Stimulated activated CD4-positive, alpha-beta T cell treated with anti-CD3 and anti-CD28 coated beads, Interleukin-1b, Interleukin-23, amount 100 ng/mL, for 48 hours (primary cell): Measurements from ENCODE around the gene AGO3.
"Not testable (repeated sequence)": the region's sequence is repeated elsewhere in the genome, so short reads cannot be mapped to it uniquely, and the experiment has no call there.

Experiments used
- DNase-seq: peaks from one replicate; pipeline ENCODE4 v3.0.0-alpha.2; 2020

Gene AGO3

DNA sequence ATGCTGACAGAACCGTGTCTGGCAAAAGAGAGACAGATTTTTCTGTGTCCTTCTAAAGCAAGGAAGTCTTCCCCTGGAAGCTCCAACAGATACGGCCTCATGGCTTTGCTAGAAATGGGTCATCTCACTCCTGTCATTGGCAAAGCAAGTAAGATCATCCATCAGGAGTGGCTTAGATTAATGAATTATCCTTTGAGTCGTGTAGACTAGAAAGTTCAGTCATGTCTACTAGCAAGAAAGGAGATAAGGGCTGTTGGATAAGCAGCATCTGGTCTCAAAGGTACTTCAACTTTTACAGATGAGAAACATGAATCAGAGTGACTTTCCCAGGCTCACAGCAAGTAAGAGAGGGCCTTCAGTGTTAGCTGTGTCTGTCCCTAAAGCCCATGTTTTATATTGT lies 3.4 kb upstream of the AGO3 start:
- no peak for DNase-seq

DNA sequence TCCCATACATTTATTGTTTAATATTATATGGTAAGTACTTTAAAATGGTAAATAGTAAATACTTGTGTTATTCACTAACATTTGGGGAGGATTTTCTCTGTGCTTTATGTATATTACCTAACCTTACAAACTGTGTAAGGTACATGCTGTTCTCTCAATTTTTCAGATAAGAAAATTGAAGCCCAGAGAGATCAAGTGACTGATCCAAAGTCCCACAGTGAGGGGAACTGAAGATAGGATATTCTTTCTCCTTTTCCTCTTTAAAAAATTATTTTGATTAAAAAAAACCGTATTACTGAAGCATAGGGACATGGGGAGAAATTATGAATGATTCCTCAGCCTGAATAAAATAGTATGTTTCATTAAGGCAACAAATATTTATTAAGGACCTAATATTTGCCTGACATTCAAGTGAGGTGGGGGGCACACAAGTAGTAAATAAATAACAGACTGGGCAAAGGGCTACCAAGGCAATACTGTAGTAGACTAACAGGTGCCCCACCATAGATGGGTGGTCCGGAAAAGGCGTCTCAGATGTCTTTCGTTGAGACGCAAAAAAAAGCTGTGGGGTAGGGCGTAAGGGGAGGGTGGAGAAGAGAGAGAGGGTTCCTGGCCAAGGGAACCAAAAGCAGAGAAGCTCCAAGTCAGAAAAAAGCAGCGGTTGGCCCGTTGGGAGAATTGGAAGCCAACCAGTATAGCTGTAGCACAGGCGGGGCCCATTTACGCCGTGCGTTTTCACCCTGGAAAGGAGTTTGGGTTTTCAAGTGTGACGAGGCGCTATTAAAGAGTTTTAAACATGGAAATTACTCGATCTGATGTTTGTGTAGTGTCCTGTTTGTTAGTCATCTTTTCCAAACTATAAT lies 944 bp upstream of the AGO3 start:
- DNase-seq: peak; percentile 35

DNA sequence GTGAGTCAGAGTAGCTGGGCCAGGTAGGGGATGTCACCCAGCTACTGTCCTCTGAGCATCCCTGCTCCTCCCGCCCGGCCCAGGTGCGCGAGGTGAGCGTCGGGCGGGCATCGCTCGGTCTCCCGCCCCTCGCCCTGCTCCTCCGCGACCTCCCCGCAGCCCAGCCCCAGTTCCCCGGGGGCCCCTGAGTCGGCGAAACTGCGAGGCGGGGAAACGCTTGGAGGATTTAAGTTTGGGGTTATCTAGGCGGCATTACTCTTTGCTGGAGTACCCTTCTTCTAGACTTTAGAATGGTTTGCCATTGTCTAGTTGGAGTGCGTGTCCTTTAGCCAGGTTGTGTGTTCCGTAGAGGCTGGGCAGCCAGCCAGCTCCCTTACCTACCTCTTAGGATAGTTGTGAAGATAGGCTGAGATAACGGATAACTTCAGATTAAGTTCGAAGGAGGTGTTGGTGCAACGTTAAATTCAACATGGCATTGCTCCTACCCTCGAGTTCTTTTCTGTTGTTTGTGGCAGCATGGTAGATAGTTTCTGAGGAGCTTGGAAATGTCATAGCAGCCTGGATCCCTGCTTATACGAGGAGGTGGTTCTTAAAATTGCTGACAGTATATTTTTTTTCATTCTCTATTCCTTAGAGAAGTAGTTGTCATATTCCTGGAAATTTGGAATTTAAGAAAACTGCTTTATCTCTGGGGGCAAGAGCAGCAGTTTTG lies 697 bp downstream of the AGO3 start:
- DNase-seq: no peak

GRCh38 chr1:35932158-35932636 lies 1.3 kb downstream of the AGO3 start:
- DNase-seq: no peak

DNA sequence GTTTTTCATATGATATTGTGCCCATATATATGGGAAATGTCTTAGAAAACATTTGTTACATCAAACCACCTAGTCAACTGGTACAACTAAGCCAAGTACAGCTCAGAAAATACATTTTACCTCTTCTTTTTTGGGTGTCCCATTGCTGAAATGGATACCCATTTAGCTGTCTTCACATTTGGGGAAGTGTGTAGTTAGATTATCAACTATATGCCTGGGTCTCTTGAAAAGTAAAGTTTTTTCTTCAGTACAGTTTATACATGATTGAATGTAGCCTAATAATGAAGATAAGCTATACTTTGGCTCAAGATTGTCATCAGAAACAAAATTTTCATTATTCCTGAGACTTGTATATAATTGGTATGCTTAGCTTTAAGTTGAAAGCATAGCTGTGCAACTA lies 2.0 kb downstream of the AGO3 start:
- no peak for DNase-seq

DNA sequence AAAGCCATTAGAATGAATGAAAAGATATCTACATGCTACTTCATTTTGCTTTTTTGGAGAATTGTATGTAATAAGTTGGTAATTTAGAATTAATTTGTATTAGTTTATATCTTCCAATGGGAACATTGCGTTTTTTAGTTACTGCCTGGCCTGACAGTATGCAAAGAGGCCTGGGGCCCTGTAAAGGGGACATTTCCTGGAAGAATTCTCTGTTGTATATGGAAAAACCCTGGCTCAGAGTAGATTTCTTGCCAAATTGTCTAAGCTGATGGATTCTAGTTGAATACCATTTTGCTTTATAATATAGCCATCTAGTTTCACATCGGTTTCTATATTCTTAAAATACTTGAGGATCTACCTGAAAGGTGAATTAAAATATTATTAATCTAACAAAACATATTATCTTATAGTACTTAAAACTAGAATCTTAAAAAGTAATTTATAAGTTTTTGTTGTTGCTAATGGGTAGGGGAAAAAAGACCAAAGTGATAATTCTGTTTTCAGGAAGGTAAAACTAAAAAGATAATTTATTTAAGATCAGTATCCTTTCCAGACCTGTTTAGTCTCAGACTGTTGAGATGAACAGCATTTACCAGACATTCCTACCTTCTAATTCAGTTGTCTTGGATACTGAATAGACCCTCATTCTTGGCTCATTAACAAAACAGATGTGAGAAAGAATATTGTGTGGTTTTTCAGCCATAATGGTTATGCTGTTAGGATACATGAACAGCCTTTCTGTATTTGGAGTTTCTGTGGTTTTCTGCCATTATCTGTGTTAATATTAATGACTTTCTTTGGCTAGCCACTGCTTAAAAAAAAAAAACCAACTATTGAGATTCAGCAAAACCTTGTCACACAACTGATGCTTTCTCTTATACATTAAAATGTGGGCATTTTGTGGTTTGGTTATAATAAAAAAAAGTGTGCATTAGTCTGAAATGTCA lies 4.8 kb downstream of the AGO3 start:
- DNase-seq: no peak

- DNase-seq: no peak
These were observed 5.9 kb downstream of the AGO3 start for GRCh38 chr1:35936838-35937237.

GRCh38 chr1:35939484-35939883 lies 8.6 kb downstream of the AGO3 start:
- DNase-seq: no peak

DNA sequence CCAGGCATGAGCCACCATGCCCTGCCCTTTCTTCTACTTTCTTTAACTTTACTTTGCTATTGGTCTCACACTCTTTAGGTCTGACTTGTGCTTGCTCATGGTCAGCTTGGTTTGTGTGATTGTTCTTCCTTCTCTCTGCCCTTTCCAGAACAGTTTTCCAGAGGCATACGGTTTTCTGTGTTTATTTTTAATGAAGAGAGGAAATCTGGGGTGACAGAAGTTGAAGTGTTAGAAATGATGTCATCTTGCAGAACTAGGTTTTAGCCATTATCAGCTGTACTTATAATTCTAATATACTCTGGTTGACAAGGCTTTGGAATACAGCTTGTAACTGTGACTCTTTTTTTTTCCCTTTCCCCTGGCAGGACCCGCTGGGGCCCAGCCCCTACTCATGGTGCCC lies 14.4 kb downstream of the AGO3 start:
- no peak for DNase-seq

DNA sequence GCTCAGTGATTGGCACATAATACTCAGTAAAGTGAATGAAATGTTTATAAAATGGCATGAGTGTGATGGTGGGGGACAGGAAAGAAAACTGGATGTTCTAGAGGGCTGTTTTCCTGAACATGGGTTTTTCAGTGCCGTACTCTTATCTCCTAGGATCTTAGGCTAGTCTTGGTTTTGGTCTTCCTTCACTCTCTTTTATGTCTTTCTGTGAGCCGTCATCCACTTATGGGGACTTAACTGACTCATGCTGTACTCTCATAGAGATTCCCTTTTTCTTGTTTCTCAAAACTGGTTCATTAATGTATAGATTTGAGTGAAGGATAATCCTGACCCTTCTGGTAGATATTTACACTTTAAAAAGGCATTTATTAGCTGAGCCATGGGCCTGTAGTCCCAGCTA lies 16.6 kb downstream of the AGO3 start:
- no peak for DNase-seq

DNA sequence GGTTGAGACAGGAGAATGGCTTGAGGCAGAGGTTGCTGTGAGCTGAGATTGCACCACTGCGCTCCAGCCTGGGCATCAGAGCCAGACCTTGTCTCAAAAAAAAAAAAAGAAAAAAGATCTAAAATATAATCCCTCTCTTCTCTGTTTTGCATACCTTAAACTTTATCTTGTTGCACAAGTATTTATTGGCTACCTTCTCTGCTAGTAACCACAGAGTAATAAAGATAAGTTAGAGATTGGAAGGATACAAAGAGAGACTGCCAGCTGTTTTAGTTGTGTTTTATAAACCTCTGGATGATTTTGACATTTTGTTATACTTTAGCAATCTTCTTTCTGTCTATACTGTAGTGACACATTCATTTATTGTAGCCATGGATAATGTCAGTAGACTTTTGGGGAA lies 27.7 kb downstream of the AGO3 start:
- DNase-seq: no peak

GRCh38 chr1:35959304-35959703 lies 28.4 kb downstream of the AGO3 start:
- no peak for DNase-seq

- DNase-seq: no peak
These were observed 32.0 kb downstream of the AGO3 start for GRCh38 chr1:35962952-35963351.

DNA sequence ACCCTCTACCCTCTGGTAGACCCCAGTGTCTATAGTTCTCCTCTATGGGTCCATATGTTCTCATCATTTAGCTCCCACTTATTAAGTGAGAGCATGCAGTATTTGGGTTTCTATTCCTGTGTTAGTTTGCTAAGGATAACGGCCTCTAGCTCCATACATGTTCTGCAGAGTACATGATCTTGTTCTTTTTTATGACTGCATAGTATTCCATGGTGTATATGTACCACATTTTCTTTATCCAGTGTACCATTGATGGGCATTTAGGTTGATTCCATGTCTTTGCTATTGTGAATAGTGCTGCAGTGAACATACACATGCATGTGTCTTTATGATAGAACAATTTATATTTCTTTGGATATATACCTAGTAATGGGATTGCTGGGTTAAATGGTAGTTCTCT lies 33.4 kb downstream of the AGO3 start:
- DNase-seq: not testable (repeated sequence)

- no peak for DNase-seq
These were observed 37.5 kb downstream of the AGO3 start for GRCh38 chr1:35968396-35968795.

DNA sequence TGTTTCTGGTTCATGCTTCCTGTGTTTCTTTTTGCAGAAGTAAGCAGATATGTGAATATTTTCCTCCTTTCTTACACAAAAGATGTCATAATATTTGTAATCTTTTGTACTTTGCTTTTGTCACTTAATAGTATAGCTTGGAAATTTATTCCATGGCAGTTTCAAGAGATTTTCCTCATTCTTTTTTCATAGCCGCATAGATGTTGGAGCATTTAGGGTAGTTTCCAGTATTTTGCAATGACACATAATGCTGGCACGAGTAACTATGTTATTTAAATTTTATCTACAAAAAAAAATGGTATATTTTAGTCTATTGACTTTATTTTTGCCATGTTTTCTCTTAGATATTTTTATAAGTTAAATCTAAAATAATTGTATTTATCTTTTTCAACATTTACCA lies 40.7 kb downstream of the AGO3 start:
- DNase-seq: no peak

DNA sequence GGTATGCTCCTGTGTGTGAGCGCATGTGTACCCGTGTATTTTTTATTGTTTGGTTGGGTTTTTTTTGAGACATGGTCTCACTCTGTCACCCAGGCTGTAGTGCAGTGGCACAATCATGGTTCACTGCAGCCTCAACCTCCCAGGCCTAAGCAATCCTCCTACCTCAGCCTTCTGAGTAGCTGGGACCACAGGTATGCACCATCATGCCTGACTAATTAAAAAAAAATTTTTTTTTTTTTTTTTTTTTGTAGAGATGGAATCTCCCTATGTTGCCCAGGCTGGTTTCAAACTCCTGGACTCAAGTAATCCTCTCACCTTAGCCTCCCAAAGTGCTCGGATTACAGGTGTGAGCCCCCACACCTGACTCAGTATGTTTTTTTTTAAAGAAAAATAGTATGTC lies 41.7 kb downstream of the AGO3 start:
- DNase-seq: not testable (repeated sequence)

GRCh38 chr1:35980090-35980489 lies 49.2 kb downstream of the AGO3 start:
- no peak for DNase-seq

DNA sequence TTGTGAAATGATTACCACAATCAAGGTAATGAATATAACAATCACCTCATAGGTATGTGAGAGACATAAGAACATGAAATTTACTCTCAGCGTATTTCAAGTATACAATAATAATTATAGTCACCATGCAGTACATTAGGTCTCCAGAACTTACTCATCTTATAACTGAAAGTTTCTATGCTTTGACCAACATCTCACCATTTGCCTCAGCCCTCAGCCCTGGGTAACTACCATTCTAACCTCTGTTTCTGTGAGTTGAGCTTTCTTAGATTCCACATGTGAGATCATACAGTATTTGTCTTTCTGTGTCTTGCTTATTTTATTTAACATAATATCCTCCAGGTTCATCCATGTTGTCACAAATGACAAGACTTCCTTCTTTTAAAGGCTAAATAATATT lies 57.3 kb downstream of the AGO3 start:
- DNase-seq: no peak

DNA sequence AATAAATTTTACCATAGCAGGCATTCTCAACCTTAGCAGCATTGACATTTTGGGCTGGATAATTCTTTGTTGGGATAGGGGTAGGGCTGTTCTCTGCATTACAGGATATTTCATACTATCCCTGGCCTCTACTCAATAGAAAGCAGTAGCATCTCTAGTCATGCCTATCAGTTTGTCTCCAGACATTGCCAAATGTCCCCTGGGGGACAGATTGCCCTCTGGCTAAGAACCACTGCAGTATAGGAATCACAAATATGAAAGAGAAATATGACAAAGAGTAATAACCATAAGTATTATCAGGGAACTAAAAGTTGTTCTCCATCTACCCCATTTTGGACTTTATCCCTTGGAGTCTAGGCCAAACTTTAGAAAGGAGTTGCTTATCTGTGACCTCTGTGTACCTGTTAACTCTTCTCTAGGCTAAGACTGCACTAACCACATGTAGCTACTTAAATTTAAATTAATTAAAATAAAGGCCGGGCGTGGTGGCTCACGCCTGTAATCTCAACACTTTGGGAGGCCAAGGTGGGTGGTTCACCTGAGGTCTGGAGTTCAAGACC lies 76.1 kb downstream of the AGO3 start:
- no peak for DNase-seq

DNA sequence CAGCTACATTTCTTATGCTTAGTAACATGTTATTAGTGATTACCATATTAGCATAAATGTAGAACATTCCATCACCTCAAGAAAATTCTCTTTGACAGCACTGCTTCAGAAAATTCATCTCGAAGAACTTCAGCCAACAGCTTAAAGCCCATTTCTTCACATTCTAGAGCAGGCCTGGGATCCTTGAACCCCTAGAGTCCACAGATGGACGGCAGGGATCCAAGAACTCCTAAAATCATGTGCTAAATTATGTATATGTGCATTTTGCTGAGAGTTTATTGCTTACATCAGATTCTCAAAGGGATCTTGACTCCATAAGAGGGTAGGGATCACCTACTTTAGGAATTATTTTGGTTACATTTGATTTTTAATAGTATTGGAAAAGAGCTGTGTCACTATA lies 76.8 kb downstream of the AGO3 start:
- DNase-seq: no peak

DNA sequence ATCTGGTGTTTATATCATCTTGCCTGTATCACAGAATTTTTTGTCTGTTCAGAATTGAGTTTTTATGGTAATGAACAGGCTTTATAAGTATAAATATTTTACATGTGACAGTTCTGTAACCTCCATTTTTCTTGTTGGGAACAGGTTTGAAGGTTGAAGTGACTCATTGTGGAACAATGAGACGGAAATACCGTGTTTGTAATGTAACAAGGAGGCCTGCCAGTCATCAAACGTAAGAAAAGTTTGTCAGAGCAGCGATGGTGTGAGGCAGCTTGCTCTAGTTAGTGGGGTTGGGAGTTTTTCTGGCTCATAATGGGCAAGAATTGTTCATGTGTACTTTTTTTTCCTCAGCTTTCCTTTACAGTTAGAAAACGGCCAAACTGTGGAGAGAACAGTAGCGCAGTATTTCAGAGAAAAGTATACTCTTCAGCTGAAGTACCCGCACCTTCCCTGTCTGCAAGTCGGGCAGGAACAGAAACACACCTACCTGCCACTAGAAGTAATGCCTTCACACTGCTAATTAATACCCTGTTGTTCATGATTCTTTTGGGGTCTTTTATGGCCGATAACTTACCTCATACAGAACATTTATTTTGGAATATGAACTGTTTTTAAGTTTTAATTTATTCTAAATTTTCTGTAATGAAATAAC lies 77.8 kb downstream of the AGO3 start:
- DNase-seq: peak; percentile 6
